Amygdala (tissue), 56 donors: ENCODE results near the gene DDX17.
A peak's percentile ranks its signal among the peaks of the same experiment; 100 is the strongest.

ENCODE experiments used
- DNase-seq, 56 donors: peaks; one replicate each; lab custom pipeline; 2025; lab: John Stamatoyannopoulos, UW

The DDX17 gene

DNA sequence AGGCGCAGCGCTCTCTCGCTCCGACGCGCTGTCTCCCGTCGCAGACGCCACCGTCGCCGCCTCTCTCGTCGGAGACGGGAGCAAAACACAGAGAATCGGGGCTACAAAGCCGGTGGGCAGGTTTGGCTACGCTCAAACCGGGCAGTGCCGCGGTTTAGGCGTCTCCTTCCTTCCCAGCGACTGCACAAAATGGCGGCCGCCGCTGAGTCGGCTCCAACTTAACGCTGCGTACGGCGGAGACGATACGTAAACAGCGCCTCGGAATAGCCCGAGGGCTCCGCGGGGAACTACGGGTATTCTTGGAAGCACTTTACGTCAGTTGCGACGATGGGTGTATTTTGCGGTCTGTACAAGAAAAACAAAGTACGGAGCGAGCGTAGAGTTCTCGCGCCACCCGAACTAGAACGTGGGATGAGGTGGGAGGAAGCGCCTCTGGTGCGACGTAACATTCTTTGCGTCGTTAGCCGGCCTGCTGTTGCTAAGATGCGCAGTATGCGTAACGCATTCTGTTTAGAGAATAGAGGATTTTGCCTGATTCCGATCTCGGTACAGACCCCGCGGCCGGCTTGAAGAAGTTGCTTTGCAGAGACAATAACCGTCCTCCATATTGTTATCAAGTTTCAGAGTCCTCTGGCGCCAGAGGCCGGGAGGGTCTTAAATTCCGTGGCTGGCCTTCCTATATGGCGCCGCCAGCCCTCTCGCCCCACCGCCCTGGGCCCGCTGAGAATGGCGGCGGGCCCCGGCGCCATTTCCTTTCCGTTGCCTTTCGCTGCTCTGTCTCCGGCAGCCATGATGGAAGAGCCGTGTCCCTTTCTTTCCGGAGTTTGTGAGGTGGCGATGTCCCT lies at the start of gene DDX17:
TSS of gene DDX17 (minus strand) at position 194 of the 845 bp plus-strand sequence.
- peak; percentile 79 to 98 (median 94) for DNase-seq

DNA sequence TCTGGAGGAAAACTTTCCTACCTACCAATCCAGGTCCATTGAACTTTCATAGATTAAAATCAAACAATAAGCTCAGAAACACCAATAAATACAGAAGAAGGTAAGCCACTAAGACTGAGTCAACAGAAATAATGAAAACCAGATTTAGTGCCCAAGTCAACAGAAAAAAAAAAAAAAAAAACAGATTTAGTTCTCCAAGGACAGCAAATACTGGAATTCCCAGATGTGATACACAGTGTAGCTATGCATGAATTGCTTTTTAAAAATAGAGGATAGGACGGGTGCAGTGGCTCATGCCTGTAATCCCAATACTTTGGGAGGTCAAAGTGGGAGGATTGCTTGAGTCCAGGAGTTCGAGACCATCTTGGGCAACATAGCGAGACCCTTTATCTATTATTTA lies 48.2 kb upstream of the DDX17 start:
- no peak for DNase-seq

DNA sequence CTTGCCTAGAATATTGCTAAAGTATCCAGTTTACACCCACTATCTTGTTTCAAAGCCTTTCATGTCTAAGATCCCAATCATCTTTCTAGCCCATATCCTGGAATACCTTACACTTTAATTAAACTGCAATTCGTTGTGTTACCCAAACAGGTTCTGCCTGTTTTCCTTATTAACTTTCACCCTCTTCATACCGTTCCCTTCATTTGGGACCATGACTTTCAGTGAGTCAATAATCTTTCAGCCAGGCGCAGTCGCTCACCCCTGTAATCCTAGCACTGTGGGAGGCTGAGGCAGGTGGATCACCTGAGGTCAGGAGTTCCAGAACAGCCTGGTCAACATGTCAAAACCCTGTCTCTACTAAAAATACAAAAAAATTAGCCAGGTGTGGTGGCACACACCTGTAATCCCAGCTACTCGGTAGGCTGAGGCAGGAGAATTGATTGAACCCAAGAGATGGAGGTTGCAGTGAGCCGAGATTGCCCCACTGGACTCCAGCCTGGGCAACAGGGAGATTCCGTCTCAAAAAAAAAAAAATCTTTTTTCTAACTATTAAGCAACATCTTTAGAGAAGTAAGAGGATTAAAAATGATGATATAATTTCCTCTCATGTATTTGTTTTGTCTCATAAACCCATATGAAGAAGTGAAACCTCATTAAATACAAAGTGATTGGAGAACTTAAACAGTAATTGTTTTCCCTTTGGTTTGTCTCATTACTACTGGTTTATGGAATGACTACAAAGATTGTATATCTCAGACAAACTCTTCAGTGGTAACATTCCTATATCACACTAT lies 43.2 kb upstream of the DDX17 start:
- no peak for DNase-seq

DNA sequence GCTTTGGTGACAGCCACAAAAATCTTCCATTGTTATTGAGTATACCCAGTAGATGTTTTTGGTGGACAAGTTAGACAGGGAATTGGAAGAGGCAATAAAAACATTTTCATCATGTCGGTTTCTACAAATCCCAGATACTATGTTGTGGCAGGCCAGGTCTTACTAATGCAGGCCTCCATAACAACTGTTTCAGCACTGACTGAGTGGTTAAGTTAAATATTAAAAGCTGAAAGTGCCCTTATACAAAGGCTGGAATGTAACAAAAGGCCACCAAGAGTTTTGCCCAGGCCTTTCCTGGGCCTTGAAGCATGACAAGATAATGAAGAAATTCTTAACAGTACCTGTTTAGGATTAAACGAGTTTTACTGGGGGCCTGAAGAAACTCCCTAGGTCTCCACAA lies 34.6 kb upstream of the DDX17 start:
- DNase-seq: no peak

DNA sequence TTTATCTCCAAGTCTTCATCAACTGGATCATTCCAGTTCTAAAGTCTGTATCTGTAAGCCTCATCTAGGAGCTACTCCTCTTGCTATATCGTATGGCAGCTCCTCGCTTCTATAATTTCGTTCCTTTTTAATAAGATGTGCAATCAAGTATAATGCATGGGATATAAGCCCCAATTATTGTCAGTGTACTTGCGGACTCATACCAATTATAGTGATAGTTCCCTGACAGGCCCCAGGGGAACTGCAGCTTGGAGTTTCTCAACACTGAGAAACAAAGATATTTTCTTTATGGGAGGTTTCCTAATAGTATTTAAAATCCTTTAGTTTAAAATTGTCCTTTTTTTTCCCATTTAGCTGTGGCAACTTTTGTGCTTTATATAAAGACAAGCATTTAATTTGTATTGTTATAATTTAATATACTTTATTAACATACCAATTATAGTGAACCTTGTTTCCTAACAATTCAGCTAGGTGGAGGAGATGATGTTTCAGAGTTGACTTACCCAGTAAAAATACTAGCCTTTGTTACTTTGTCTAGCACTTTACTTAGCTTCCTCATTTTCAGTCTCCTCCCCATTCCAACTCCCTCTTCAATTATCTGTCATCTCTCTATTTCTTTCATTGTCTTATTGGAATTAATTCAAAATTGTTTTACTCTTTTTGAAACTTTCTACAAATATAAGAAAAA lies 25.3 kb upstream of the DDX17 start:
- no peak for DNase-seq

DNA sequence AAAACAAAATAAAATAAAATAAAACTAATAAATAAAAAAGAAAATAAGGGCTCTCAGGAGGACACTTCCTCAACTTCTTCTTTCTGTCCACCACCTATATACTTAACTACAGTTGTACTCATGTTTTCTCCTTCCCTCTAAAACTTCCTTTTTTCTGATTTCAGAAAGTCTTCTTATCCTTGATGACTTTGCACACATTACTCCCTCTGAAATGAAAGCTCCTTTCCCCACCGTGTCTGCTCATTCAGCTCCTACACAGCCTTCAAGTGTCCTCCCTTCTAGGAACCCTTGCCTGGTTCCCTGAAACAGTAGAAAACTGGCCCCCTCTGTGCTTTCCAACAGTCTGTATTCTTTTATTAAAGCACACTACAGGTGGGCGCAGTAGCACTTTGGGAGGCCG lies 18.3 kb upstream of the DDX17 start:
- DNase-seq: no peak

DNA sequence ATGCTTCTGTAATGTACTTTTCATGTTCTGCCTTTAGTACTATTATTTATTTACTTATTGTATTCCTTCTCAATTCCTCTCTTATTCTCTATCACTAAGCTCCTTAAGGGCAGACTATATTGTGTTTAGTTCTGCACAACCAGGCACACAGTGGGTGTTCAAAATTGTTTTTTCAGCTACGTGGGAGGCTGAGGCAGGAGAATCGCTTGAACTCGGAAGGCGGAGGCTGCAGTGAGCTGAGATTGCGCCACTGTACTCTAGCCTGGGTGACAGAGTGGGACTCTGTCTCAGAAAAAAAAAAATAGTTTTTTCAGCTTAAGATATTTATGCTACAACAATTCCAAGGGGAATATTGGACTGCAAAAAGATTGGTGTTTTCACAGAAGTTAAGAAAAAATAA lies 17.4 kb upstream of the DDX17 start:
- no peak for DNase-seq

DNA sequence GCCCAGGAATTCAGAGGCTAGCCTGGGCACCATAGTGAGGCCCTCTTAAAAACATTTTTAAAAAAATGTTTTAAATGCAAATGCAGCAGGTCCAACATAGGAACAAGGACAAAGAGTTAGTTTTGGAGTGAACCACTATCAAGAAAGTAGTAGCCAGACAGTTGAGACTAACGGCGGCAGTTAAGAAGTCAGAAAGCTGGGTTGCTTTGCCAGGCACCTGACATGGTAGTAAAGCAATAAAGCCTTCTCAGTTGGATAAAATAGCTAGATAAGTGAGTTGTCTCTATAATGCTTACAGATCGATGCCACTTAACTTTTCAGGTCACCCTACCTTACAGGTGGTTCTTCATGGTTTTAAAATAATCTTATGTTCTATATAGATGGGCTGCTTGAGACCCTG lies 16.9 kb upstream of the DDX17 start:
- DNase-seq: no peak

DNA sequence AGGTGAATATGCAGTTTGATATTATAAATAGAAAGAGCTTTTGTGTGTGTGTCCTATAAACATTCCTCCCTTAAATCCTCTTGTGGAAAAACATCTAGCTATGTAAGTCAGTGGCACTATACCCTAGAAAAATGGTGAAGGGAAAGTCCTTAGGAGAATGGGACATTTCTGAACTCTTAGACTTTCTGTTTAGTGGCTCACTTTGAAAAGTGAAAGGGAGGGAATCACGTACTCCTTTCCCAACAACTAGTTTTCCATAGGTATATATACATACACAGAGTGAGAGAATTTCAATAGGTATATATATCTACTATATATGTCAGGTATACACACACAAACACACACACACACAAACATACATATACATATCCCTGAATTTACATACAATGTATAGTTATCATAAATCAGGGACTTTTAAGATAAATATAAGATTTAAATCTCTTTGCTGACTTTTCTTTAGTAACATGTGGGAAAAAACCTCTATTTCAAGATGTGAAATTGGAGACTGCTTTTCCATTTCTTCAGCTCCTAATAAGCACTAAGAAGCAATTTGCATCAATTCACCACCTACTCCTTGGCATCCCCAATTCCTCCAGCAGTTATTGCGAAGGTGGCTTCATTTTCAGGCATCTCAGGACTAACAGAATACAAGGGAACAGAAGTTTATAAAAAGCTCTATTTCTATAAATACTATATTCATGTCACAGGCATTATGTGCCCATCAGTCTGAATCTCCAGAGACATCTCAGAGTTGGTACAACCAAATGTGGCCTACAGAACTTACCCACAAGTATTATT lies 13.5 kb upstream of the DDX17 start:
- DNase-seq: peak in 4 of 56 donors; percentile 4 to 11 (median 8)

DNA sequence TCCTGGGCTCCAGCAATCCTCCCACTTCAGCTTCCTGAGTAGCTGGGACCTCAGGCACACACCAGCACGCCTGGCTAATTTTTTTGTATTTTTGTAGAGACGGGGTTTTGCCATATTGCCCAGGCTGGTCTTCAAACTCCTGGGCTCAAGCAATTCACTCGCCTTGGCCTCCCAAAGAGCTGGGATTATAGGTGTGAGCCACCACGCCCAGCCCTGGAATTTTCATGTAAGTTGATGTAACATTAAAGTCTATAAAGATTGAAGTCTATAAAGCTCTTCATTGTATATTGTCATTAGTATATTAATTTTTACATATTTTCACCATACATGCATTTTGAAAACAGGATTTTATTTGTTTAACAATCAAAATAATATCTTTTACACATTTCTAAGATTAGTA lies 12.5 kb upstream of the DDX17 start:
- DNase-seq: no peak

DNA sequence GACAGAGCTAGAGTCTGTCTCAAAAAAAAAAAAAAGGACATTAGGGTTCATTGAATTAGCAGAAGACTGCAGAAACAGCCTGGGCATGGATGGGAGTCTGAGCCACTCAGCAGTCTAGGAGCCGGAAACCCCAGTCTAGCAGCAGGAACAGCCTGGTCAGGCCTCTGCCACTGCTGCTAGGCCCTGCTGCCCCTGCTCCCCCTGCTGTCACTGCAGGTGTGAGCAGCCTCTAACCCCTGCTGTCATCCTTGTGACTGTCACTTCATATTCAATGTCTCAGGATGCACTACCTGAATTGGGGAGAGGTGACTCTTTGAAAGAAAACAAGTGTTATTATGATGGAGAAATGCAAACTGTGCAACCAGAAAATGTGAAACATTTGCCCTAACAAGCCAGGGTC lies 7.0 kb upstream of the DDX17 start:
- no peak for DNase-seq

DNA sequence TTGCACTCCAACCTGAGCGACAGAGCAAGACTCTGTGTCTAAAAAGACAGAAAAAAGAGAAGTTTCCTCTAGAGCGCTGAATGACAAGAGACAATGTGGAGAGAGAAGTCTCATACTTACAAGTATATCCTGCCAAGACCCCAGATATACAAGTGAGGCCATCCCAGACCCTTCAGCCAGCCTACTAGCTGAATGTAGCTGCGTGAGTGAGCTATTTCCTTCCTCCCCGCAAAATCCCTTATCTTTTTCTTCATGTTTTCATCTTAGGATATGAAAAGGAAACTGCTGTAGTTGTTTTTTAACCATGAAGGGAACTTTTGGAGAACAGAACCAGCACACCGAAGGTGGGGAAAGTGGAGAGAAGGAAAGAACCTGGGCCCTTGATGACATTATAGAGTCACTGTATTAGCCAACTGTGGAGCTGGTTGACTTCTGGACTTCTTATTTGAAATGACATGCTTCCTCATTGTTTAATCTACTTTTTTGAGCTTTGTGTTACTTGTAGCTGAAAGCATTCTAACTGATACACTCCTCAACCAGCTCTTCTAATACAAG lies 4.4 kb upstream of the DDX17 start:
- no peak for DNase-seq

DNA sequence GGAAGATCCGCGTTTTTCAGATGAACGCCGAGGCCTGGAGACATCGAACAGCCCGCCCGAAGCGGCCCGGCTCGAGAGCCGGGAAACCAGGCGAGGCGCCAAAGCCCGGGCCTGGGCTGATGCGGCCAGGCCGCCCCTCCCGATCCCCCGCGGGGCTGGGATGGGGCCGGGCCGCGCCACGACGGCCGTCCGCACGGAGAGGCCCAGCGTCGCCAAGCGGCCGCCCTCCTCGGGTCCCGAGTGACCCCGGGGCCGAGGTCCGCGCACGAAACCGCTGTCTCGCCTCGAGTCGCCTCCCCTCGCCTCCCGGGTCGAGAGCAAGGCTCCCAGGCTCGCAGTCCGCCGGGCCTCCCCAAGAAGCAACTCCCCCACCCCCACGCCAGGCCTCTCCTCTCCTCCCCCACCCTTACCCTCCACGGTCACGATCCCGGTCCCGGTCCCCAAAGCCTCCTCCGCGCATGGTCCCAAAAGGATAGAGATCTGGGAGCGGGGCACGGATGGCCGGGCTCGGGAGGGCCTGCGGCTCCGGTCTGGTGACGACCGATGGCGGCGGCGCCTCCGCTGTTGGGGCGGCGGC lies 482 bp downstream of the DDX17 start:
- DNase-seq: peak in 49 of 56 donors; percentile 9 to 95 (median 74)

DNA sequence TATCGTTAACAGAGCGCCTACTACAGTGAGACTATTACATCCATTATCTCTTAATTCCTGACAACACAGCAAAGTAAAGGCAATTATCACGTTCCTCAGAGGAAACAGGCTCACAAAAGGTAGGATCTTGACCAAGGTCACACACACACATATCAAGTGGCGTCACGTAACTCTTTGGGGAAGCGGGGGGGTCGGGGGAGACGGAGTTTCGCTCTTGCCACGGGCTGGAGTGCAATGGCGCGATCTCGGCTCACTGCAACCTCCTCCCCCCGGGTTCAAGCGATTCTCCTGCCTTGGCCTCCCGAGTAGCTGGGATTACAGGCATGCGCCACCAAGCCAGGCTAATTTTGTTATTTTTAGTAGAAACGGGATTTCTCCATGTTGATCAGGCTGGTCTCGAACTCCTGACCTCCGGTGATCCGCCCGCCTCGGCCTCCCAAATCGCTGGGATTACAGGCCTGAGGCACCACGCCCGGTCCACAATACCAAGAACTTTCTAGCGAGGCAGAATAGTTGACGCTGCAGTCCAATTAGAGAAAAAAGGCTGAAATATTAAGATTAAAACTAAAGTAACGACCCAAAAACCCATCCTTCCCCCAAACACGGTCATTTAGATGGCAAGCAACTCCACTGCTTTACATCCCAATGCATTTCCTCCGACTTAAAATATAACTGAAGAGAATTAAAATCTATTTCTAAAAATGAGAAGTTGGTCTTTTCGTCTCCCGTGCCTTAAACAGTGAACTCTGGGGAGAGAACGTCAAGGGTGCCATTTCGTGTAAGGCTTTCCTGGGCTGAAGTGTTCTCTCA lies 1.2 kb downstream of the DDX17 start:
- peak in 3 of 56 donors; percentile 3 to 22 (median 9) for DNase-seq

DNA sequence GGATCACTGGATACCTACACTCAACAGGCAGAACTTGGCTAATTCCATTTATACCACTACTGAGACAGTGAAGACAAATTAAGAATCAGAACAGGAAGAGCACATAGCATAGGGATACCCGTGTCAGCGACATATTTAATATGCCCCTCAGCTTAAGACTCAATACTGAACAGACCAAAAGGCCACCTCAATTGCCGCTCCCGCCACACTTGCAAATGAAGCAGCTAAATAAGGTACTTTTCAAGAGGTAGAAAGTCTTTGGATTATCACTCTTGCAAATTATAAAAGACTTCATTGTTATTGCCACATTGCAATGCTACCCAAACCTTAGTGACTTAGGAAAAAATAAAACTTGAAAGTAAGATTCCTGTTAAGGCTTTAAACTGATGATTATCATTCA lies 3.1 kb downstream of the DDX17 start:
- DNase-seq: no peak

DNA sequence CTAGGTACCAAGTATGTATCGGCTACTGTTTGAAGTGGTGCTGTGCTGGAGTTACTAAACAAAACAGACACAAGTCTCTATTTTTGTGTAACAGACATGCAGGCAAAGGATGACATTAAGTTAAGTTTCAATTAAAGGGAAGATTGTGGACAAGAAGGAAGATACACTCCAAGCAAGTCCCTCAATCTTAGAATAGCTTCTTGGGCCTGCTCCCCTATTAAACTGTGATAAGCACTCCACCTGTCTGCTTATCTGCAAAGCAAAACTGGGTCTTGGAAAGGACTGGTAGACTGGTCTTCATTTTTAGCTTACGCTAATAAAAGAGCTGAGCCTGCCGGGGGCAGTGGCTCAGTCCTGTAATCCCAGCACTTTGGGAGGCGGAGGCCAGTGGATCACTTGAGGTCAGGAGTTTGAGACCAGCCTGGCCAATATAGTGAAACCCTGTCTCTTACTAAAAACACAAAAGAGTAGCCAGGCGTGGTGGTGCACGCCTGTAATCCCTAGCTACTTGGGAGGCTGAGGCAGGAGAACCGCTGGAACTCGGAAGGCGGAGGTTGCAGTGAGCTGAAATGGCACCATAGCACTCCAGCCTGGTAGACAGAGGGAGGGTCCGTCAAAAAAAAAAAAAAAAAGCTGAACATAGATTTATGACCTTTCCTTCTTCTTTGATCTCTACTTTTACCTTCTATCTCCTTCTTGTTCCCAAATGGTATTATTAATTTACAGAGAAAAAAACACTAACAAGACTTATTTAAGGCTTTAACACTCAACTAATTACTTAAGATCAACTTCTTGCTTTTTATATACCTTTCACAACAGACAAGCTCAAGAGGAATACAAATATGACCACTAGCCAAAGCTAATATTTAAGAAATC lies 4.1 kb downstream of the DDX17 start:
- DNase-seq: no peak

DNA sequence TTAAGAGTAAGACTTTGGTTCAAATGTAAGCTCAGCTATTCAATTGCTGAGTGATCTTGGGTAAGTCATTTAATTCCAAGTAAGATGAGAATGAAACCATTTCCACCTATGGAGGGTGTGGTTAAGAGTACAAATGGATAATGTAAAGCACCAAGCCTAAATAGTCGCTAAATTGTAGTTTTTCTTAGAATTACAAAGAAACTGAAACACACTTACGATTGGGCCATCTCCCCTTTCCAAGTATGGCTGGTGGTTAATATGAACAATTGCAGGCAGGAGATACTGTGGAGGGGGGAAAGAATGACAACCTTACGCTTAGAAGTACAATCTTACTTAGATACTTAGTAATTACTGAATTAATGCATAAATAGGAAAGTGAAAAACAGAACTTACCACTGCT lies 8.2 kb downstream of the DDX17 start:
- DNase-seq: no peak

DNA sequence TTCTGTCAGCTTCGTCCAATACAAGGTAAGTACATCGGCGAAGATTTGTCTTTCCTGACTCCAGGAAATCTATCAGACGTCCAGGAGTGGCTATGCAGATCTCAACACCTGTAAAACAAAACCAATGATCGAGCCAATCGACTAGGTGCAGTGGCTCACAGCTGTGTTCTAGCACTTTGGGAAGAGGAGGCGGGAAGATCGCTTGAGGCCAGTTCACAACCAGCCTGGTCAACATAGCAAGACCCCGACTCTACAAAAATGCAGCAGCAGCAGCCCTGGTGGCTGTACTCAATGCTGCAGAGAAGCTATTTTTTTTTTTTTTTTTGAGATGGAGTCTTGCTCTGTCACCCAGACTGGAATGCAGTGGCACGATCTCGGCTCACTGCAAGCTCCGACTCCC lies 11.2 kb downstream of the DDX17 start:
- DNase-seq: no peak
